ENCODE results near the gene AKR7A2.

GRCh38 chr1:19257178-19257914, 54.6 kb downstream of the AKR7A2 start:
- TF ChIP-seq, protein P1, sequence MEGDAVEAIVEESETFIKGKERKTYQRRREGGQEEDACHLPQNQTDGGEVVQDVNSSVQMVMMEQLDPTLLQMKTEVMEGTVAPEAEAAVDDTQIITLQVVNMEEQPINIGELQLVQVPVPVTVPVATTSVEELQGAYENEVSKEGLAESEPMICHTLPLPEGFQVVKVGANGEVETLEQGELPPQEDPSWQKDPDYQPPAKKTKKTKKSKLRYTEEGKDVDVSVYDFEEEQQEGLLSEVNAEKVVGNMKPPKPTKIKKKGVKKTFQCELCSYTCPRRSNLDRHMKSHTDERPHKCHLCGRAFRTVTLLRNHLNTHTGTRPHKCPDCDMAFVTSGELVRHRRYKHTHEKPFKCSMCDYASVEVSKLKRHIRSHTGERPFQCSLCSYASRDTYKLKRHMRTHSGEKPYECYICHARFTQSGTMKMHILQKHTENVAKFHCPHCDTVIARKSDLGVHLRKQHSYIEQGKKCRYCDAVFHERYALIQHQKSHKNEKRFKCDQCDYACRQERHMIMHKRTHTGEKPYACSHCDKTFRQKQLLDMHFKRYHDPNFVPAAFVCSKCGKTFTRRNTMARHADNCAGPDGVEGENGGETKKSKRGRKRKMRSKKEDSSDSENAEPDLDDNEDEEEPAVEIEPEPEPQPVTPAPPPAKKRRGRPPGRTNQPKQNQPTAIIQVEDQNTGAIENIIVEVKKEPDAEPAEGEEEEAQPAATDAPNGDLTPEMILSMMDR (IDR thresholded peaks at IDR 0.05): no peak
- TF ChIP-seq POLR2A (IDR thresholded peaks at IDR 0.05): no peak

Data from tibial nerve (tissue), 3 donors.